ENCODE results near the gene TRPT1. TPM values are rescaled to one million over a fixed set of nuclear protein-coding genes. Genes with fewer than 3 reads are reported as not detected.

The TRPT1 gene
- total and polyA plus RNA-seq, 2 of the 4 experiments (the other 2 are of a cell fraction), result 63.2 to 81.9 TPM

DNA sequence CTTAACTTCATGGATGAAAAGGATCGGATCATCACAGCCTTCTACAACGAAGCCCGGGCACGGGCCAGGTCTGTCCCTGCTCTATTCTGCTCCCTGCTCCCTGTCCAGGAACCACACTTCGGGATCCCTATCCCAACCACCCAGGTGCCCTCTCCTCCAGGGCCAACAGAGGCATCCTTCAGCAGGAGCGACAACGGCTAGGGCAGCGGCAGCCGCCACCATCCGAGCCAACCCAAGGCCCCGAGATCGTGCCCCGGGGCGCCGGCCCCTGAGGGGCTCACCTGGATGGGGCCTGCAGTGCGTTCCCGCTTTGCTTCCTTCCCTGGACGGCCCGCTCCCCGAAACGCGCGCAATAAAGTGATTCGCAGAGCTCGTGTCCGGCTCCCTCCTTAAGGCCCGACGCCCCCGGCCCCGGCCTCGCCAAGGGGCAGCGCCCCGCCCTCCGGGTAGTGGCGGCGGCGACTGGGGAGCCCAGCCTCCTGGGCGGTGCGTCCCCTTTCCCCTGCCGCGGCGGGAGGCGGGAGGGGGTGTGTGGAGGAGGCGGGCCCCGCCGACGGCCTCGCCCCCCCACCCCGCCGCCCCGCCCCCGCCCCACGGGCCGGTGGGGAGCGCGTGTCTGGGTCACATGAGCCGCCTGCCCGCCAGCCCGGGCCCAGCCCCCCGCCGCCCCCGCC lies 8.1 kb upstream of the TRPT1 start, which contains the start of gene VEGFB (continued):
- no peak for TF ChIP-seq CTCF (conservative IDR thresholded peaks at IDR 0.05; ENCODE audit: low read depth, low read length)

DNA sequence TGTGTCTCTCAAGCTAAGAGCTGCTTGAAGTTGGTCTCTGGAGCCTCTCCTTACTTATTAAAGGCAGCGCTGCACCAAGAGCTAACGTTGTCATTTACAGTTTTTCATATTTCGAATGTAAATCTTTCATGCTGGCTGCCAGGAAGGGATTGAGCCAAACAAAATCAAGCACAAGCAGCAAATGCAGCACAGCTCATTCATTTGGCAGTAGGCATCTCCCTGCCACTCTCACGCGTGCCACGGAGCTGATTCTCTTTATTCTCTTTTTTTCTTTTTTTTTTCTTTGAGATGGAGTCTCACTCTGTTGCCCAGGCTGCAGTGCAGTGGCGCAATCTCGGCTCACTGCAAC lies 7.0 kb upstream of the TRPT1 start:
- DNase-seq, result no peak
- CTCF ChIA-PET, result no interaction called here
- no peak overlapping the region for H2AK5ac ChIP-seq (ENCODE audit: low read depth, low read length)
- H3K4me2 ChIP-seq (ENCODE audit: low read depth, low read length), result no peak overlapping the region
- no peak overlapping the region for H4K8ac ChIP-seq (ENCODE audit: low read depth in 2 of 2, low read length in 2 of 2)
- POLR2A ChIA-PET (ENCODE audit: unreplicated experiment), result no interaction called here
- no peak overlapping the region for H3K9ac ChIP-seq (ENCODE audit: low read depth, low read length)
- H3K36me3 ChIP-seq (ENCODE audit: control insufficient read depth, insufficient read depth, low read length), result peaks cover 8% of the 10 kb centered on the region
- no peak overlapping the region for H2AFZ ChIP-seq (replicated peaks; ENCODE audit: low read length, poor library complexity)
- 96% methylated on average over 3 of the region's 8 CpGs; no CpG with 5 or more reads in 1 of the 2 experiments for WGBS, 2 experiments (ENCODE audit: extremely low coverage in 2 of 2, insufficient read length in 1 of 2)
- H3K27ac ChIP-seq (ENCODE audit: insufficient read depth, low read length), result no peak overlapping the region
- H3K18ac ChIP-seq (ENCODE audit: low read depth, low read length), result no peak overlapping the region
- H4K20me1 ChIP-seq (ENCODE audit: insufficient read depth, low read length), result no peaks in the 10 kb centered on the region
- H2BK15ac ChIP-seq (ENCODE audit: low read depth, low read length), result no peak overlapping the region
- H3K56ac ChIP-seq (ENCODE audit: extremely low read depth, insufficient read depth, low read length), result no peak overlapping the region
- in situ Hi-C loops (cut with MboI; ENCODE audit: low sequenced_read_pairs) (no loop called here), dilution Hi-C loops (cut with HindIII; ENCODE audit: low sequenced_read_pairs, unreplicated experiment) (no loop called here), intact Hi-C loops (cut with micrococcal nuclease) (no loop called here)
- peaks cover 13% of the 10 kb centered on the region for H3K4me1 ChIP-seq (ENCODE audit: control insufficient read depth, insufficient read depth, low read length)
- H2BK120ac ChIP-seq (ENCODE audit: low read depth, low read length), result no peak overlapping the region
- no peak overlapping the region for H3K23ac ChIP-seq (ENCODE audit: low read depth, low read length)
- H3K9me1 ChIP-seq (ENCODE audit: insufficient read depth, low read length), result no peaks in the 10 kb centered on the region; the same call in 1 of the 2 replicates
- no peak overlapping the region for H3K4ac ChIP-seq (ENCODE audit: low read depth, low read length)
- no peaks in the 10 kb centered on the region for H3K27me3 ChIP-seq (ENCODE audit: control insufficient read depth, insufficient read depth, low read length)
- no TSS peak for BruUV-seq (replicated peaks)
- H2BK5ac ChIP-seq (ENCODE audit: low read depth, low read length, poor library complexity, severe bottlenecking), result no peak overlapping the region
- TF ChIP-seq MAZ (IDR thresholded peaks at IDR 0.05; ENCODE audit: borderline replicate concordance, low read depth, low read length) (no peak), SMC3 (IDR thresholded peaks at IDR 0.05; ENCODE audit: low read depth, low read length) (no peak), RFX5 (IDR thresholded peaks at IDR 0.05; ENCODE audit: low read depth, low read length) (no peak), RAD21 (IDR thresholded peaks at IDR 0.05; ENCODE audit: low read length) (no peak), CTCF (conservative IDR thresholded peaks at IDR 0.05; ENCODE audit: low read depth, low read length) (no peak)
- no peak overlapping the region for H2BK20ac ChIP-seq (ENCODE audit: low read depth, low read length)
- H3K4me3 ChIP-seq (ENCODE audit: insufficient read depth, low read depth, low read length), result no peak overlapping the region
- no peak overlapping the region for H2AK9ac ChIP-seq (replicated peaks; ENCODE audit: low read depth, low read length, poor library complexity)
- H4K91ac ChIP-seq (ENCODE audit: insufficient read depth, low read depth, low read length), result no peak overlapping the region
- ATAC-seq (ENCODE audit: low read depth), result no peak
- no peak overlapping the region for H4K5ac ChIP-seq (ENCODE audit: low read depth, low read length)
- H3K14ac ChIP-seq (replicated peaks; ENCODE audit: low read depth, low read length), result no peak overlapping the region
- peaks cover 16 to 64% of the 10 kb centered on the region in 2 experiments for H3K79me1 ChIP-seq (ENCODE audit: low read depth in 1 of 2, low read length in 2 of 2)
- no peaks in the 10 kb centered on the region for H3K9me3 ChIP-seq (ENCODE audit: control insufficient read depth, insufficient read depth, low read length)

All from IMR-90 (cell line).